Breast epithelium (tissue), 4 donors: ENCODE data around the gene ZNG1F. TPM values are rescaled to one million over a fixed set of nuclear protein-coding genes. Genes with fewer than 3 reads are reported as not detected.
A peak's percentile ranks its signal among the peaks of the same experiment; 100 is the strongest.
"Not testable (repeated sequence)": the region's sequence is repeated elsewhere in the genome, so short reads cannot be mapped to it uniquely, and the experiment has no call there.

ENCODE experiments used
- DNase-seq, 2 donors: peaks; one replicate each; pipeline ENCODE4 v3.0.0-alpha.2; 2019; ENCODE audit warnings: low spot score in 2 of 2
- H3K27ac ChIP-seq, 2 donors: fragments of 200-600 bp; sonication (generic) in 1 of 2; one replicate each; pipeline ENCODE4 v1.5.1; 2016 to 2019; ENCODE audit warnings: mild to moderate bottlenecking in 1 of 2
- H3K27me3 ChIP-seq, 2 donors: fragments of 200-600 bp; sonication (generic) in 1 of 2; one replicate each; pipeline versions ENCODE4 v1.5.1 to v1.6.0; 2017 to 2019; ENCODE audit warnings: control low read depth in 1 of 2, mild to moderate bottlenecking in 1 of 2
- H3K36me3 ChIP-seq: fragments of 200-600 bp; one replicate; pipeline ENCODE4 v1.5.1; 2019
- H3K4me1 ChIP-seq, 2 donors: fragments of 200-600 bp; sonication (generic); one replicate each; pipeline ENCODE4 v1.5.1; 2016 to 2019; ENCODE audit warnings: control low read depth in 1 of 2
- H3K4me3 ChIP-seq, 3 donors: fragments of 200-600 bp; sonication (generic); 1 replicate in 2 of 3; 2 replicates in 1 of 3; pipeline ENCODE4 v1.5.1; 2016 to 2019; ENCODE audit warnings: mild to moderate bottlenecking in 3 of 3, moderate library complexity in 2 of 3
- H3K9me3 ChIP-seq, 2 donors: fragments of 200-600 bp; sonication (generic) in 1 of 2; one replicate each; pipeline ENCODE4 v1.5.1; 2016 to 2019; ENCODE audit warnings: control low read depth in 1 of 2
- POLR2A ChIP-seq: fragments of 450-650 bp; IDR thresholded peaks from one replicate; pipeline ENCODE4 v1.6.1; 2016; ENCODE audit warnings: antibody characterized with exemption, mild to moderate bottlenecking, moderate library complexity
- POLR2AphosphoS5 ChIP-seq, 3 donors: sonication (generic); formaldehyde crosslinking; IDR thresholded peaks; one replicate each; pipeline ENCODE4 v1.6.1; 2017; ENCODE audit warnings: antibody characterized with exemption in 3 of 3
- intact Hi-C: fragments of 100-400 bp; cut with DNase I; formaldehyde crosslinking; loops from one replicate; pipeline ENCODE4 v1.15.1; 2023; ENCODE audit warnings: low total_unique reads
- total RNA-seq, 3 donors: library from RNA; depleted of rRNA; stranded (reverse); fragments of >200 nt; gene quantifications; one replicate each; pipeline ENCODE4 v1.1.0, GENCODE V29; 2016
- TF ChIP-seq, protein P1 (sequence below), 3 donors: fragments of 450-650 bp; IDR thresholded peaks; one replicate each; pipeline ENCODE4 v1.5.1; 2016 to 2017; ENCODE audit warnings: antibody characterized with exemption in 3 of 3, mild to moderate bottlenecking in 3 of 3, moderate library complexity in 3 of 3

Gene ZNG1F
- total RNA-seq, result 10 to 100 TPM in 2 of 3 donors, 1 to 10 TPM in 1; 6.4 to 31.2 (median 22.9) TPM

DNA sequence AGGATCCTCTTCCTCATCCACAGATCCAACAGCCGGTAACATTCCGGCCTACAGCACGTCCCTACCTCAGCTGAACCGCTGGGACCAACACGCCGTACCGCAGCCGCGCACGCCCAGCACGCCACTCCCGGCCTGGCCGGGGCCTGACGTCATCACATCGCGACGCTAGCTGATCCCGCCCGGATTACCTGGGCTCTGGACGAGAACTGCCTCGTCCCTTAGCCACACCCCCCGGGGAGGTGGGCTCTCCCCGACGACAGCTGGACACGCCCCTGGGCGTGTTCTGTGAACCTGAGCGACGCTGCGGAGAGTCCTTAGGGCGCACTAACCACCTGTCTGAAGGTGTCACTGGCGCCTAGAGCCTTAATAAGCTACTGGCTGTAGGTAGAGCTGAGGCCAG, at the start of gene ZNG1F:
Gene ZNG1F, minus strand, starts transcription at position 101 of the 400 bp plus-strand sequence. Its CDS starts 59 bp downstream, at position 42.
- intact Hi-C loops, H3K9me3 ChIP-seq, H3K27me3 ChIP-seq, DNase-seq, H3K4me1 ChIP-seq, H3K36me3 ChIP-seq, H3K27ac ChIP-seq, H3K4me3 ChIP-seq: not testable (repeated sequence)

DNA sequence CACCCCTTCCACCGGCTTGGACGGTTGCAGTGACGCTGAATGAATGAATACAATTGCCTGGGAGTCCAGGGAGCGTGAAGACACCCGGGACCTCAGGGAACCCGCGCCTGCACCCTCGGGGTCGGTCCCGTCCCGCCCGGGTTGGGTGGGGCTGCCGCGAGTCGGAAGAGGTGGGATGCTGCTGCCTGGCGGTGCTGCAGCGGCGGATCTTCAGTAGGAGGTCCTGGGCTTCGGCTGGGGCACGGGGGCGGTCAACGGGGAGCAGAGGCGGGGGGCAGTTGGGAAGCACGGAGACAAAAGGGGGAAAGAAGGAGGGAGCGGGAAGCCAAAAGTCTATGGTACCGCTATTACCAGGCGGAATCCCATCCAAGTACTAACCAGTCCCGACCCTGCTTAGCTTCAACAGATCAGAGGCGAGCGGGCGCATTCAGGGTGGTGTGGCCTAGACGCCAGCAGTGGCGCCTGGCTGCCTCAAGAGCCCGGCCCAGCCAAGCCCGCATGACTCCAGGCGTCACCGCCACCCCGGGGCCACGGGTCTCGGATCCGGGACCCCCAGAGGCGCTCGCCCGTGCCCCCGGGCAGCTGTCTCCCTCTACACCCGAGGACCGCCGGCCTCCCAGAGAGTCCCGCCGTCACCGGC, 48.1 kb upstream of the ZNG1F start:
- H3K27ac ChIP-seq, H3K27me3 ChIP-seq, H3K4me1 ChIP-seq, intact Hi-C loops, DNase-seq, H3K36me3 ChIP-seq: not testable (repeated sequence)
- Histone ChIP-seq H3K9me3 (peaks cover 17 to 18% of the 10 kb centered on the region in 2 donors), H3K4me3 (peak overlapping the region in 2 of 3 donors; percentile 8 to 30)

DNA sequence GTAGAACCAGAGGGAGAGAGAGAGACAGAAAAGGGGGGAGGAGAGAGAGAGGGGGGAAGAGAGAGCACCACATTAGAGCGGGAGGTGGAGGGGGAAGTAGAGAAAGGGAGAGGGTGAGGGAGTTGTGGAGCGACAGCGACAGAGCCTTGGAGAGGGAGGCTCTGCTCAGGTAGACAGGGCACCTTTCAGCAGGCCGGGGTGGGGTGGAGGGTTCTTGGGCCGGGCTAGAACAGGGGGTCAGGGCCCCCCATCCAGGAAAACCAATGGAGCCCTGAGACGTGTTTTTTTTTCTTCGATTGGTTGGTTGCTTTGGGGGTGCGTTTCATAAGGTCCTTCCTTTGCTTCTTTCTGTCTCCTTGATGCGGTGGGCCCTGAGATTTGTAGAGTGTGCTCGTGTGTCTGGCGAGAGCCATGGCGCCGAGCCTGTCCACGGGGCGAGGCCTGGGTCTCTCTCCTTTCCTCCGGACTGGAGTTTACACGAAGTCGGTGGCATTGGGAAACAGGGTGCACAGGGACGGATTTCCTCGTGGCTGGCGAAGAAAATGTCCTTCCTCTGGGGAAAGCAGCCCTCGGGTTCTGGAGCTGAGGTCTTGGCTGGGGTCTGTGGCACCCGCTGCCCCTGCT, 47.5 kb upstream of the ZNG1F start:
- H3K4me1 ChIP-seq, H3K27me3 ChIP-seq, H3K36me3 ChIP-seq, H3K4me3 ChIP-seq, DNase-seq, intact Hi-C loops, H3K27ac ChIP-seq: not testable (repeated sequence)
- peaks cover 17 to 18% of the 10 kb centered on the region in 2 donors for H3K9me3 ChIP-seq

DNA sequence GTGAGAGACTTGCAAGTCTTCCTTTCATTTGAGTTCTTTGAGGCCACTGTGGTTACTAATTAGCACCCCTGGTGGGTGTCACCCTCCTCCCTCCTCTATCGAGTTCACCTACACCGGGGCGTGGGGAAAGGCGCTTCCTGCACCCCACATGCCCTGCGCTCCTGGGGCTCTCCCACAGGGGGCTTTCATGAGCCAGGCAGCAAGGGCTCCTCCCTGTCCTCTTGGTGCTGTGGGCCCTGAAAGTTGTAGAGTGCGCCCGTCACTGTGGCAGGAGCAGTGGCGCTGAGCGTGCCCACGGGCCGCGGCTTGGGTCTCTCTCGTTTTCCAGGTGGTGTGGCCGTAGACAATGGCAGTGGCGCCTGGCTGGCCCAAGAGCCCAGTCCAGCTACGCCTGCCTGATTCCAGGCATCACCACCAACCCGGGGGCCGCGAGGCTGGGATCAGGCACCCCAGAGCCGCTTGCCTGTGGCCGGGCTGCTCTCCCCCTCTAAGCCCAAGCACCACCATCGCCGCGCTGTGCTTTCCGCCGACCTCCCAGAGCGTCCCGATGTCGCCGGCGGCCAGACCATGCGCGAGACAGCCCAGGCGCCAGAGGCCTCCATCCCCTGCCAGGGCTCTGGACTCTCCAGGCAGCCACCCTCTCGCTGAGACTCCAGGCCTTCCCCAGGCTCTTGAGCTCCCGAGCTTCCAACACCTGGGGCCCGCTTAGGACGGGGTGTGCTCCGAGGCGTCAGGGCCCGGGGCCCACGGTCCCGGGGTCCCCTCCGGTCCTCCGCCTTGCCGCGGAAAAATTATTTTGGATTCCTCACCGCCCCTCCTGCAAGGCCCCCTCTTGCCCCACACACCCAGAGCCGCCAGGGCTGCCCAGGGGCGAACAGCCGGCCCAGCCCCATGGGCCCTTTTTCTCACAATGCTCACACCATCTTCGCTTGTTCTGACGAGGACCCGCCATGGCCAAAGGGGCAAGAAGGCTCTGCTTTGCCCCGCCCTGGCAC, 46.0 kb upstream of the ZNG1F start:
- H3K36me3 ChIP-seq, DNase-seq, H3K27ac ChIP-seq, H3K27me3 ChIP-seq, intact Hi-C loops, H3K4me1 ChIP-seq: not testable (repeated sequence)
- H3K4me3 ChIP-seq, result peak overlapping the region in 2 of 3 donors; percentile 25 to 43
- H3K9me3 ChIP-seq, result peaks cover 18% of the 10 kb centered on the region in 2 donors

DNA sequence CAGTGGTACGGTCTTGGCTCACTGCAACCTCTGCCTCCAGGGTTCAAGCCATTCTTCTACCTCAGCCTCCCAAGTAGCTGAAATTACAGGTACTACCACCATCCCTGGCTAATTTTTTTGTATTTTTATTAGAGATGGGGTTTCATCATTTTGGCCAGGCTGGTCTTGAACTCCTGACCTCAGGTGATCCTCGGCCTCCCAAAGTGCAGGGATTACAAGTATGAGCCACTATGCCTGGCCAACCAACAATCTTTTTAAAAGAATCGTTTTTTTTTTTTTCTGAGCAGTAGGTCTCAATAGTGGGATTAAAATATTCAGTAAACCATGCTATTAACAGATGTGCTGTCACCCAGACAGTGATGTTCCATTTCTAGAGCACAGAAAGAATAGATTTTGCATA, 45.1 kb upstream of the ZNG1F start:
- H3K4me1 ChIP-seq, intact Hi-C loops, H3K4me3 ChIP-seq, H3K27me3 ChIP-seq, H3K27ac ChIP-seq, DNase-seq, H3K36me3 ChIP-seq: not testable (repeated sequence)
- peaks cover 18 to 21% of the 10 kb centered on the region in 2 donors for H3K9me3 ChIP-seq

DNA sequence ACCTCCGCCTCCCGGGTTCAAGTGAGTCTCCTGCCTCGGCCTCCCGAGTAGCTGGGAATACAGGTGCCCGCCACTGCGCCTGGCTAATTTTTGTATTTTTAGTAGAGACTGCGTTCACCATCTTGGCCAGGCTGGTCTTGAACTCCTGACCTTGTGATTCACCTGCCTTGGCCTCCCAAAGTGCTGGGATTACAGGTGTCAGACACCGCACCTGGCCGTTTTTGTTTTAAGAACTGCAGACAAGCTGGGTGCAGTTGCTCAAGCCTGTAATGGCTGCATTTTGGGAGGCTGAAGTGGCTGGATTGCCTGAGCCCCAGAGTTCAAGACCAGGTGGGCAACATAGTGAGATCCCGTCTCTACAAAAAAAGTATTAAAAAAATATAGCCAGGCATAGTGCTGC, 43.2 kb upstream of the ZNG1F start:
- H3K27me3 ChIP-seq, H3K4me1 ChIP-seq, intact Hi-C loops, H3K4me3 ChIP-seq, H3K36me3 ChIP-seq, H3K27ac ChIP-seq: not testable (repeated sequence)
- peaks cover 16 to 19% of the 10 kb centered on the region in 2 donors for H3K9me3 ChIP-seq
- DNase-seq, result peak in 1 of 2 donors; percentile 61

DNA sequence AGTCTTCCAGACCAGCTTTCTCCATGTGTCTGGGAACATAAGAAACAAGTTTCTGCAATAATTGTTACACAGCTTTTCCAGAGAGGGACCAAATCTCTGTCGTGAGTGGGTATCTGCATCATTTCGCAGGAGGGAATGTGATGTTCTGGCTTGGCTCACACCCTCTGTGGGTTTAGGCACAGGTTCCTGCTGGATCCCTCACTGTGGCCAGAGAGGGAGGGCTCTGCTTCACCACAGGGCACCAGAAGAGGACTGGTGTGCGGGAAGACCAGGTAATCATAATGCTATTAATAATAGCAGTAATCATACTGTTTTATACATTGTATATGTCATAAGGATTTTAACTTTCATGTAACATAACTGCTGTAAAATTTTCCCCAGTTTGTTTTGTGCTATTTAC, 41.3 kb upstream of the ZNG1F start:
- H3K36me3 ChIP-seq, H3K4me3 ChIP-seq, intact Hi-C loops, H3K27me3 ChIP-seq, H3K27ac ChIP-seq, H3K4me1 ChIP-seq, H3K9me3 ChIP-seq, DNase-seq: not testable (repeated sequence)

DNA sequence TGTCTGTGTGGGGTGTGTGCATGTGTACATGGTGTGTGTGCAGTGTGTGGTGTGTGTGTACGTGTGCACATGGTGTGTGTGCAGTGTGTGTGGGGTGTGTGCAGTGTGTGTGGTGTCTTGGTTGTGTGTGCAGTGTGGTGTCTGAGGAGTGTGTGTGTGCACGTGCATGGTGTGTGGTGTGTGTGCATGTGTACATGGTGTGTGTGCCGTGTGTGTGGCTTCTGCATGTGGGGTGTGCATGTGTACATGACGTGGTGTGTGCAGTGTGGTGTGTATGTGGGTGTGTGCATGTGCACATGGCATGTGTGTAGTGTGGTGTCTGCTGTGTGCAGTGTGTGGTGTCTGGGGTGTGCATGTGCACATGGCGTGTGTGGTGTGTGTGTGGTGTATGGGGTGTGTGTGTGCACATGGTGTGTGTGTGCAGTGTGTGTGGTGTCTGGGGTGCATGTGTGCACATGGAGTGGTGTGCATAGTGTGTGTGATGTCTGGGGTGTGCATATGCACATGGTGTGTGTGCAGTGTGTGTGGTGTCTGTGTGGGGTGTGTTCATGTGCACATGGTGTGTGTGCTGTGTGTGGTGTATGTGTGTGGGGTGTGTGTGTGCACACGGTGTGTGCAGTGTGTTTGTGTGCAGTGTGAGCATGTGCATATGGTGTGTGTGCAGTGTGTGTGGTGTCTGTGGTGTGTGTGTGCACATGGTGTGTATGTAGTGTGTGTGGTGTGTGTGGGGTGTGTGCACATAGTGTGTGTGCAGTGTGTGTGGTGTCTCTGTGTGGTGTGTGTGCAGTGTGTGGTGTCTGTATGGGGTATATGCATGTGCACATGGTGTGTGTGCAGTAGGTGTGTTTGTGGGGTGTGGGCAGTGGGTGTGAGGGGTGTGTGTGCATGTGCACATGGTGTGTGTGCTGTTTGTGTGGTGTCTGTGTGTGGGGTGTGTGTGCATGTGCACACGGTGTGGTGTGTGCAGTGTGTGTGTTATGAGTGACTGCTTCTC, 40.6 kb upstream of the ZNG1F start:
- no peaks in the 10 kb centered on the region for H3K36me3 ChIP-seq
- no peaks in the 10 kb centered on the region for H3K4me1 ChIP-seq
- H3K4me3 ChIP-seq, result no peak overlapping the region
- no peak for DNase-seq
- H3K27ac ChIP-seq, result no peak overlapping the region
- intact Hi-C loops, result no loop called here
- H3K27me3 ChIP-seq, result no peaks in the 10 kb centered on the region
- TF ChIP-seq POLR2AphosphoS5 (IDR thresholded peaks at IDR 0.05) (no peak), POLR2A (no peak)
- TF ChIP-seq, protein P1, sequence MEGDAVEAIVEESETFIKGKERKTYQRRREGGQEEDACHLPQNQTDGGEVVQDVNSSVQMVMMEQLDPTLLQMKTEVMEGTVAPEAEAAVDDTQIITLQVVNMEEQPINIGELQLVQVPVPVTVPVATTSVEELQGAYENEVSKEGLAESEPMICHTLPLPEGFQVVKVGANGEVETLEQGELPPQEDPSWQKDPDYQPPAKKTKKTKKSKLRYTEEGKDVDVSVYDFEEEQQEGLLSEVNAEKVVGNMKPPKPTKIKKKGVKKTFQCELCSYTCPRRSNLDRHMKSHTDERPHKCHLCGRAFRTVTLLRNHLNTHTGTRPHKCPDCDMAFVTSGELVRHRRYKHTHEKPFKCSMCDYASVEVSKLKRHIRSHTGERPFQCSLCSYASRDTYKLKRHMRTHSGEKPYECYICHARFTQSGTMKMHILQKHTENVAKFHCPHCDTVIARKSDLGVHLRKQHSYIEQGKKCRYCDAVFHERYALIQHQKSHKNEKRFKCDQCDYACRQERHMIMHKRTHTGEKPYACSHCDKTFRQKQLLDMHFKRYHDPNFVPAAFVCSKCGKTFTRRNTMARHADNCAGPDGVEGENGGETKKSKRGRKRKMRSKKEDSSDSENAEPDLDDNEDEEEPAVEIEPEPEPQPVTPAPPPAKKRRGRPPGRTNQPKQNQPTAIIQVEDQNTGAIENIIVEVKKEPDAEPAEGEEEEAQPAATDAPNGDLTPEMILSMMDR (IDR thresholded peaks at IDR 0.05), result no peak
- H3K9me3 ChIP-seq, result peaks cover 2 to 6% of the 10 kb centered on the region in 2 donors

DNA sequence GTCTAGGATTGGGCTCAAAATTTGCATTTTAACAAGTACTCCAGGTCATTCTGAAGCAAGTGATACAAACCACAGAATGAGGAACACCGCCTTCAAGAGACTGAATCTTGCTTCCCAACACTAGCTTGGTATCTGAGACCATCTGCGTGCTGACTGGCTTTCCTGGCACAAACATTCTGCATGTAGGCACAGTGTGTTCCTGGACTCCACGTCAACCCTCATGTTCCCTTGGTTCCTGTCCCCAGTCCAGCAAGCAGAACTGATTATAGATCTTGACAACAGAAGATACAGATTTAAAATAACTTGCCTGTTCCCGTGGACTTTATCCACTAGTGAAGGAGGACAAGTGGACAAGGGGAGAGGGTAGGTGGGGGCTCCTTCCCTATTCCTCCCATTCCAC, 30.7 kb upstream of the ZNG1F start:
- H3K27me3 ChIP-seq, H3K4me3 ChIP-seq, H3K4me1 ChIP-seq, DNase-seq, H3K9me3 ChIP-seq, H3K27ac ChIP-seq, intact Hi-C loops, H3K36me3 ChIP-seq: not testable (repeated sequence)

DNA sequence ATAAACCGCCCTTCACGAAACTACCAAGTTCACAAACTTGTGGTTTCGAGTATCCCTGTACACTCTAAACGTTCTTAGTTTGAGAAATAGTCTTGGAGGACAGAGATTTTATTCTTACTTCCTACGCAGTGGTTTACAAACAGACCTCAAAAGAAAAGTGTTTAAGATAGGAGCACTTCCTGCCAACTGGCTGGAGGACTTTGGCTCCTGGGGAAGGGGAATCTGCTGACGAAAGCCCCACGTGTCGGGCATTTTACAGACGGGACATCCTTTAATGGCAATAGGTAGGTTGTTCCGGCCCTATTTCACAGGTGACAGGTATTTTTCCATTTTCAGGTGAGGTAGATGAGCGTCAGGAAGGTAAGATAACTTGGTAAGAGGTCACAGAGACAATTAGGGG, 678 bp downstream of the ZNG1F start:
- H3K9me3 ChIP-seq, H3K4me1 ChIP-seq, intact Hi-C loops: not testable (repeated sequence)

DNA sequence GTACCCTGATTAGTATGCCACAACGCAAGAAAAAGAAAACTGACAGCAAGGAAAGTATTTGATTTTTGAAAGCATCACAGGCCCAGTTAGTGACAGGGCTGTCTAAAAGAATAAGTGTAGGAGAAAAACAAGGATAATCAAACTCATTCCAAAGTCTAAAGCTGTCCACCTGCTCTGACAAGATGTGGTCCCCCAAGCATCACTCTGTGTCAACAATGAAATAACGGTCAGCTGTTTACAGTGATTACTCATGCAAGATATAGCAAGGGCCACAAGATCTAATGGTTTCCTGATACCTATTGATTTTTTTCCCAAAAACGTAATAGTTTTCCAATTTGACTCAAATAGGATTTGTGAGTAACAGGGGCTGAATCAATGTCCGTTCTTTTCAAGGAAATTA, 14.1 kb downstream of the ZNG1F start:
- H3K36me3 ChIP-seq, H3K9me3 ChIP-seq, DNase-seq, intact Hi-C loops, H3K27ac ChIP-seq, H3K4me1 ChIP-seq, H3K27me3 ChIP-seq, H3K4me3 ChIP-seq: not testable (repeated sequence)

More for the DNA sequence above, 678 bp downstream of the ZNG1F start:
- H3K27me3 ChIP-seq, H3K36me3 ChIP-seq, H3K27ac ChIP-seq, DNase-seq, H3K4me3 ChIP-seq: not testable (repeated sequence)
